ENCODE results near the gene CCL20. TPM values are rescaled to one million over a fixed set of nuclear protein-coding genes. Genes with fewer than 3 reads are reported as not detected.

The CCL20 gene
- polyA plus RNA-seq, 1 of the 3 experiments (the other 2 are of a cell fraction), result 0.12 TPM

DNA sequence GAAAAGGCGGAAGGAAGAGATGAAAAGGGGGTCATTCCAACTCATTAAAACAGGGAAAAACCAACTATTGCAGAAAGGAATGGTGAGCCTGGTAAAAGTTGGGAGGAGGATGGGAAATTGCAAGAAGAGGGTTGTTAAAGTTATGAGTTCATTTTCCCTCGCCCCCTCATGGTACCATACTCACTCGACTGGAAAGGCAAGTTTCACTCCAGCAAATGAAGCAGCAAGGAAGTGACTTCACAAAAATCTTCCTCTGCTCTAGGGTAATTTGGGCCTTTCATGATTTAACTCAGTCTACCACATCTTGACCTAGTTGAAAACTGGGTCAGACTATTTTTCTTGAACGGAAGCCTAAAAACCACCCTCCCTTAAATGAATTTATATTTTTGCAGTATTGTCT is 34.9 kb downstream of the CCL20 start:
- Histone ChIP-seq H3K9me3 (no peaks in the 10 kb centered on the region), H3K36me3 (replicated peaks in 1 of 2; ENCODE audit: control insufficient read depth in 1 of 2, insufficient read depth in 2 of 2, low read length in 1 of 2) (no peaks in the 10 kb centered on the region), H3K9me2 (no peaks in the 10 kb centered on the region), H3K9ac (no peak overlapping the region), H3F3A (replicated peaks; ENCODE audit: insufficient read depth) (no peaks in the 10 kb centered on the region), H3K79me2 (ENCODE audit: insufficient read depth) (no peaks in the 10 kb centered on the region), H3K4me2 (no peak overlapping the region), H3K27me3 (ENCODE audit: insufficient read depth) (no peaks in the 10 kb centered on the region), H3K4me1 (ENCODE audit: control insufficient read depth in 1 of 2, insufficient read depth in 2 of 2, low read depth in 1 of 2, low read length in 1 of 2) (peaks cover 0 to 11% of the 10 kb centered on the region in 2 experiments; a peak in 1 of 4 replicates), H4K20me1 (ENCODE audit: insufficient read depth) (no peaks in the 10 kb centered on the region), H2AFZ (ENCODE audit: low read depth) (no peak overlapping the region), H3K27ac (ENCODE audit: low read depth in 2 of 2, low read length in 1 of 2) (no peak overlapping the region), H3K4me3 (ENCODE audit: low read depth in 2 of 2, low read length in 1 of 2) (no peak overlapping the region)
- ChIA-PET CTCF (no interaction called here), POLR2A (no interaction called here)
- DNase-seq, result no peak
- 67% methylated on average over 4 of the region's 4 CpGs for WGBS (ENCODE audit: low lambda C conversion rate)
- TF ChIP-seq MEF2A (IDR thresholded peaks at IDR 0.05; ENCODE audit: borderline replicate concordance, low read depth), result no peak
- no peak for TF ChIP-seq GABPA (IDR thresholded peaks at IDR 0.05; ENCODE audit: low read depth)
- no peak for TF ChIP-seq TEAD4 (IDR thresholded peaks at IDR 0.05; ENCODE audit: borderline replicate concordance, insufficient read depth)
- TF ChIP-seq GATA2 (CRISPR knock-in tag; IDR thresholded peaks at IDR 0.05), result no peak
- no peak for TF ChIP-seq USF1 (IDR thresholded peaks at IDR 0.05; ENCODE audit: borderline replicate concordance, low read depth)
- TF ChIP-seq CTCF (IDR thresholded peaks at IDR 0.05), result no peak
- TF ChIP-seq RCOR1 (IDR thresholded peaks at IDR 0.05; ENCODE audit: low read length), result no peak
- TF ChIP-seq MAX (IDR thresholded peaks at IDR 0.05; ENCODE audit: low read depth), result no peak
- TF ChIP-seq NFIC (IDR thresholded peaks at IDR 0.05; ENCODE audit: borderline replicate concordance), result no peak
- TF ChIP-seq ELF1 (IDR thresholded peaks at IDR 0.05), result no peak
- no peak for TF ChIP-seq FOXJ3 (CRISPR knock-in tag; IDR thresholded peaks at IDR 0.05)
- TF ChIP-seq SIN3A (IDR thresholded peaks at IDR 0.05; ENCODE audit: borderline replicate concordance, low read depth, low read length), result no peak
- TF ChIP-seq, protein P1, sequence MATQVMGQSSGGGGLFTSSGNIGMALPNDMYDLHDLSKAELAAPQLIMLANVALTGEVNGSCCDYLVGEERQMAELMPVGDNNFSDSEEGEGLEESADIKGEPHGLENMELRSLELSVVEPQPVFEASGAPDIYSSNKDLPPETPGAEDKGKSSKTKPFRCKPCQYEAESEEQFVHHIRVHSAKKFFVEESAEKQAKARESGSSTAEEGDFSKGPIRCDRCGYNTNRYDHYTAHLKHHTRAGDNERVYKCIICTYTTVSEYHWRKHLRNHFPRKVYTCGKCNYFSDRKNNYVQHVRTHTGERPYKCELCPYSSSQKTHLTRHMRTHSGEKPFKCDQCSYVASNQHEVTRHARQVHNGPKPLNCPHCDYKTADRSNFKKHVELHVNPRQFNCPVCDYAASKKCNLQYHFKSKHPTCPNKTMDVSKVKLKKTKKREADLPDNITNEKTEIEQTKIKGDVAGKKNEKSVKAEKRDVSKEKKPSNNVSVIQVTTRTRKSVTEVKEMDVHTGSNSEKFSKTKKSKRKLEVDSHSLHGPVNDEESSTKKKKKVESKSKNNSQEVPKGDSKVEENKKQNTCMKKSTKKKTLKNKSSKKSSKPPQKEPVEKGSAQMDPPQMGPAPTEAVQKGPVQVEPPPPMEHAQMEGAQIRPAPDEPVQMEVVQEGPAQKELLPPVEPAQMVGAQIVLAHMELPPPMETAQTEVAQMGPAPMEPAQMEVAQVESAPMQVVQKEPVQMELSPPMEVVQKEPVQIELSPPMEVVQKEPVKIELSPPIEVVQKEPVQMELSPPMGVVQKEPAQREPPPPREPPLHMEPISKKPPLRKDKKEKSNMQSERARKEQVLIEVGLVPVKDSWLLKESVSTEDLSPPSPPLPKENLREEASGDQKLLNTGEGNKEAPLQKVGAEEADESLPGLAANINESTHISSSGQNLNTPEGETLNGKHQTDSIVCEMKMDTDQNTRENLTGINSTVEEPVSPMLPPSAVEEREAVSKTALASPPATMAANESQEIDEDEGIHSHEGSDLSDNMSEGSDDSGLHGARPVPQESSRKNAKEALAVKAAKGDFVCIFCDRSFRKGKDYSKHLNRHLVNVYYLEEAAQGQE (IDR thresholded peaks at IDR 0.05; ENCODE audit: low read depth, low read length), result no peak
- TF ChIP-seq NRF1 (IDR thresholded peaks at IDR 0.05; ENCODE audit: low read depth, low read length), result no peak
- no peak for TF ChIP-seq POLR2AphosphoS5 (IDR thresholded peaks at IDR 0.05; ENCODE audit: low read depth, low read length)
- TF ChIP-seq SMC3 (IDR thresholded peaks at IDR 0.05; ENCODE audit: low read depth, low read length), result no peak
- no peak for TF ChIP-seq RAD21 (IDR thresholded peaks at IDR 0.05; ENCODE audit: low read length)
- no peak for TF ChIP-seq MXI1 (IDR thresholded peaks at IDR 0.05; ENCODE audit: low read depth, low read length)
- no peak for TF ChIP-seq RFX5 (IDR thresholded peaks at IDR 0.05; ENCODE audit: low read length)

Measured in SK-N-SH (cell line).